Keratinocyte (primary cell): Measurements from ENCODE around the gene SMARCAL1. TPM values are rescaled to one million over a fixed set of nuclear protein-coding genes. Genes with fewer than 3 reads are reported as not detected.

Source experiments
- DNase-seq: peaks from one replicate; pipeline ENCODE4 v3.0.0-alpha.2; 2011; ENCODE audit warnings: low read depth, missing footprints, low spot score
- FAIRE-seq: peaks from 2 replicates; lab custom pipeline; 2011; peaks lifted over from hg19 to GRCh38; lab: Jason Lieb, UNC
- H2AFZ ChIP-seq: 2 replicates; pipeline ENCODE4 v1.6.0; 2012; ENCODE audit warnings: low read length, control low read depth, inconsistent platforms; ENCODE audit not compliant: control insufficient read depth
- H3K27ac ChIP-seq: 2 replicates; pipeline ENCODE4 v1.5.1; 2011; ENCODE audit warnings: low read length; ENCODE audit not compliant: control insufficient read depth, insufficient read depth
- H3K27me3 ChIP-seq: 3 replicates; pipeline ENCODE4 v1.6.0; 2011; ENCODE audit warnings: low read length; ENCODE audit not compliant: control insufficient read depth, insufficient read depth; ENCODE audit errors: extremely low read depth
- H3K36me3 ChIP-seq, 2 experiments: 2 replicates in 1 of 2; 3 replicates in 1 of 2; pipeline ENCODE4 v1.5.1; 2011; ENCODE audit warnings: low read length in 2 of 2, mild to moderate bottlenecking in 1 of 2; ENCODE audit not compliant: control insufficient read depth in 2 of 2, insufficient read depth in 2 of 2; ENCODE audit errors: extremely low read depth in 1 of 2
- H3K4me1 ChIP-seq: 3 replicates; pipeline ENCODE4 v1.5.1; 2011; ENCODE audit warnings: low read length; ENCODE audit not compliant: control insufficient read depth, insufficient read depth; ENCODE audit errors: extremely low read depth
- H3K4me2 ChIP-seq: 3 replicates; pipeline ENCODE4 v1.6.0; 2011; ENCODE audit warnings: low read depth, low read length; ENCODE audit not compliant: control insufficient read depth, insufficient read depth; ENCODE audit errors: extremely low read depth
- H3K4me3 ChIP-seq, 3 experiments: fragments of 200-600 bp in 1 of 3; sonication (generic) in 1 of 3; 2 replicates in 2 of 3; 3 replicates in 1 of 3; pipeline ENCODE4 v1.5.1; 2011 to 2016; ENCODE audit warnings: low read length in 3 of 3, mild to moderate bottlenecking in 3 of 3, control low read depth in 2 of 3, inconsistent platforms in 1 of 3, low read depth in 1 of 3, mixed read lengths in 1 of 3, mixed run types in 1 of 3, moderate library complexity in 1 of 3; ENCODE audit not compliant: control insufficient read depth in 2 of 3, insufficient read depth in 2 of 3; ENCODE audit errors: extremely low read depth in 1 of 3
- H3K79me2 ChIP-seq: 2 replicates; pipeline ENCODE4 v1.6.0; 2012; ENCODE audit warnings: low read length; ENCODE audit not compliant: control insufficient read depth, insufficient read depth
- H3K9ac ChIP-seq: 3 replicates; pipeline ENCODE4 v1.6.0; 2011; ENCODE audit warnings: low read length; ENCODE audit not compliant: control insufficient read depth, insufficient read depth; ENCODE audit errors: extremely low read depth
- H3K9me1 ChIP-seq: 3 replicates; pipeline ENCODE4 v1.6.0; 2011; ENCODE audit warnings: low read length; ENCODE audit not compliant: control insufficient read depth, insufficient read depth; ENCODE audit errors: extremely low read depth
- H3K9me3 ChIP-seq: 2 replicates; pipeline ENCODE4 v1.5.1; 2012; ENCODE audit warnings: low read depth, low read length; ENCODE audit not compliant: control insufficient read depth
- H4K20me1 ChIP-seq: 3 replicates; pipeline ENCODE4 v1.6.0; 2011; ENCODE audit warnings: low read length; ENCODE audit not compliant: control insufficient read depth, insufficient read depth; ENCODE audit errors: extremely low read depth
- EZH2 ChIP-seq: IDR thresholded peaks from one replicate; pipeline ENCODE4 v1.6.1; 2012; ENCODE audit warnings: inconsistent platforms, mild to moderate bottlenecking, low read length, moderate library complexity
- dilution Hi-C: fragments of 300-500 bp; cut with MboI; formaldehyde crosslinking; loops from one replicate; pipeline ENCODE4 v1.7.0; 2020; ENCODE audit warnings: low sequenced_read_pairs; ENCODE audit not compliant: extremely low pct_ligation_motif_present
- polyA plus RNA-seq, 5 experiments: library from polyadenylated mRNA; depleted of rRNA in 3 of 5; stranded (reverse) in 3 of 5; stranded (forward) in 1 of 5; unstranded in 1 of 5; fragments of >200 nt; gene quantifications; 1 replicate in 1 of 5; 2 replicates in 3 of 5; 3 replicates in 1 of 5; pipeline versions ENCODE4 v1.2.1 to v1.2.3, GENCODE V29; 2011 to 2012; ENCODE audit warnings: missing spikeins in 2 of 5, low read depth in 1 of 5, low replicate concordance in 1 of 5
- TF ChIP-seq, protein P1 (sequence below), 3 experiments: IDR thresholded peaks in 1 of 3; conservative IDR thresholded peaks in 1 of 3; optimal IDR thresholded peaks in 1 of 3; 2 replicates in 2 of 3; 3 replicates in 1 of 3; pipeline versions ENCODE3 to v1.5.1; 2011; ENCODE audit warnings: low read length in 3 of 3, mild to moderate bottlenecking in 3 of 3, moderate library complexity in 2 of 3, control low read depth in 1 of 3, inconsistent platforms in 1 of 3; ENCODE audit not compliant: insufficient read depth in 2 of 3; ENCODE audit errors: extremely low read depth in 1 of 3

Gene SMARCAL1
- polyA plus RNA-seq, 1 donor (not counting 4 experiments of a cell fraction or from before 2014, with no cell fraction given): 26.3 TPM

DNA sequence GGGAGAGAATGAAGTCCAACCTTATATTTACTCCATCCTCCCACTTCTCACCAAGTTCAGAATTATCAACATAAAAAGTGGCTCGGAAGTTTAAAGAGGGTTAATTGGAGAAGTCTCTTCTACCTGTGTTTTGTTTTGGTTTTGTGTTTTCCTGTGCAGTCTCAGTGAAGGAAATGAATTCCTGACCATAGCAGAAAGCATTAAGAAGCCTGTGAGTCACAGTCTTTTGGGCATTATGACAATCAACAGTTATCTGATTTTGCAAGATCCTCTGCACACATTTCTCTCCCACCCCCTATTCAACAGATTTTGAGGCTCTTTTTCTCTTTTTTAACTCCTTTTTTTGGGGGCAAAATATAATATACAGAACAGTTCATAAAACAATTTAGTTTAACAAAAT is 77.8 kb downstream of the SMARCAL1 start:
- H3K4me1 ChIP-seq: peaks cover 24% of the 10 kb centered on the region
- DNase-seq (no peak), FAIRE-seq (no peak)
- dilution Hi-C loops: no loop called here
- TF ChIP-seq EZH2: no peak
- TF ChIP-seq, protein P1, sequence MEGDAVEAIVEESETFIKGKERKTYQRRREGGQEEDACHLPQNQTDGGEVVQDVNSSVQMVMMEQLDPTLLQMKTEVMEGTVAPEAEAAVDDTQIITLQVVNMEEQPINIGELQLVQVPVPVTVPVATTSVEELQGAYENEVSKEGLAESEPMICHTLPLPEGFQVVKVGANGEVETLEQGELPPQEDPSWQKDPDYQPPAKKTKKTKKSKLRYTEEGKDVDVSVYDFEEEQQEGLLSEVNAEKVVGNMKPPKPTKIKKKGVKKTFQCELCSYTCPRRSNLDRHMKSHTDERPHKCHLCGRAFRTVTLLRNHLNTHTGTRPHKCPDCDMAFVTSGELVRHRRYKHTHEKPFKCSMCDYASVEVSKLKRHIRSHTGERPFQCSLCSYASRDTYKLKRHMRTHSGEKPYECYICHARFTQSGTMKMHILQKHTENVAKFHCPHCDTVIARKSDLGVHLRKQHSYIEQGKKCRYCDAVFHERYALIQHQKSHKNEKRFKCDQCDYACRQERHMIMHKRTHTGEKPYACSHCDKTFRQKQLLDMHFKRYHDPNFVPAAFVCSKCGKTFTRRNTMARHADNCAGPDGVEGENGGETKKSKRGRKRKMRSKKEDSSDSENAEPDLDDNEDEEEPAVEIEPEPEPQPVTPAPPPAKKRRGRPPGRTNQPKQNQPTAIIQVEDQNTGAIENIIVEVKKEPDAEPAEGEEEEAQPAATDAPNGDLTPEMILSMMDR (optimal IDR thresholded peaks at IDR 0.05 in 1 of 3, IDR thresholded peaks at IDR 0.05 in 1 of 3, conservative IDR thresholded peaks at IDR 0.05 in 1 of 3; ENCODE audit: extremely low read depth in 1 of 3, insufficient read depth in 2 of 3, low read length in 3 of 3): no peak
- H3K27ac ChIP-seq: no peak overlapping the region
- H3K9me1 ChIP-seq: no peaks in the 10 kb centered on the region
- no peaks in the 10 kb centered on the region for H3K27me3 ChIP-seq
- H2AFZ ChIP-seq: no peak overlapping the region
- H4K20me1 ChIP-seq: no peaks in the 10 kb centered on the region
- no peak overlapping the region for H3K9ac ChIP-seq
- H3K4me3 ChIP-seq: no peak overlapping the region
- no peaks in the 10 kb centered on the region for H3K79me2 ChIP-seq
- peak overlapping the region; percentile 4 for H3K4me2 ChIP-seq
- no peaks in the 10 kb centered on the region for H3K9me3 ChIP-seq
- no peaks in the 10 kb centered on the region for H3K36me3 ChIP-seq

DNA sequence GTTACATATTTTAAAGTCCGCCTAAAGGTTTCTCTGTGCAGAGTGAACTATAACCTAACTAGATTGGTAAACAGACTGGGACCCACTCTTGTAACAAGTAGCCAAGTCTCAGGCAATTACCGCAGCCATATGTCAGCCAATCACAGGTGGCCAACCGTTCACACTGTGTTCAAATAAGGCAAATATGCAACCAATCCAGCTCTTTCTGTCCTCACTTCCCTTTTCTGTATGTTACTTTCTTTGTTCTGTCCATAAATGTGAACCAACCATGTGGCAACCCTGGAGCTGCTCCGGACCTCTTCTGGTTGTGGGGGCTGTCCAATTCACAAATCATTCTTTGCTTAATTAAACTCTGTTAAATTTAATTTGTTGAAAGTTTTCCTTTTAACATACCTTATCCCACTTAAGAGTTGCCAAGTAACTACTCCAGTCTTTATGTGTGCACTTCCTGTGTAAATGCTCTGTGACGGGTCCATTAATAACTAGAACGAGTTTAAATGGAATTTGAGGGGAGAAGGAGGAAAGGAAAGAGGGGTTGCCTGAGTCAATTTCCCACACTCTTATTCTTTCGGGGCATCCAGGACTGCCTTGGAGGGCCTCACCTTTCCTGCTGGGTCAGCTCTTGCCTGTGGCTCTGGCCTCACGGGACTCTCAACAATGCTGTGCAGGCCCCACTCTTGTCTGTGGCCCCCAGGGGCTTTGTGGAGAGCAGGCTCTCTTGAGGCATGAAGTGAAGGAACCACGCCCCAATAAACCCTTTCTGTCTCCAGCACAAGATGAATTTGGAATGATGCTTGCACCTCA is 79.7 kb downstream of the SMARCAL1 start:
- Histone ChIP-seq H3K9ac (no peak overlapping the region), H2AFZ (no peak overlapping the region), H3K9me3 (no peaks in the 10 kb centered on the region), H3K79me2 (no peaks in the 10 kb centered on the region), H3K27me3 (no peaks in the 10 kb centered on the region), H3K27ac (no peak overlapping the region), H3K36me3 (no peaks in the 10 kb centered on the region), H3K4me1 (peaks cover 33% of the 10 kb centered on the region), H4K20me1 (no peaks in the 10 kb centered on the region), H3K9me1 (no peaks in the 10 kb centered on the region), H3K4me3 (no peak overlapping the region), H3K4me2 (no peak overlapping the region)
- DNase-seq: no peak
- dilution Hi-C loops: no loop called here
- TF ChIP-seq EZH2: no peak
- TF ChIP-seq, protein P1 (optimal IDR thresholded peaks at IDR 0.05 in 1 of 3, IDR thresholded peaks at IDR 0.05 in 1 of 3, conservative IDR thresholded peaks at IDR 0.05 in 1 of 3; ENCODE audit: extremely low read depth in 1 of 3, insufficient read depth in 2 of 3, low read length in 3 of 3): no peak
- FAIRE-seq: no peak
